Ovary (tissue), 9 donors: ENCODE results near the gene PHC2. TPM values are rescaled to one million over a fixed set of nuclear protein-coding genes. Genes with fewer than 3 reads are reported as not detected.

ENCODE experiments used
- DNase-seq, 5 donors: peaks; one replicate each; pipeline ENCODE4 v3.0.0-alpha.2; 2019 to 2020
- H3K27ac ChIP-seq, 2 donors: fragments of 200-600 bp; one replicate each; pipeline versions ENCODE4 v1.5.1 to v1.8.0; 2019 to 2022
- H3K27me3 ChIP-seq: fragments of 200-600 bp; one replicate; pipeline ENCODE4 v1.8.0; 2022
- H3K36me3 ChIP-seq: fragments of 200-600 bp; sonication (generic); one replicate; pipeline ENCODE4 v1.5.1; 2019
- H3K4me1 ChIP-seq: one replicate; pipeline ENCODE4 v1.8.1; 2013; ENCODE audit warnings: mild to moderate bottlenecking, moderate library complexity; ENCODE audit not compliant: insufficient read depth
- H3K4me3 ChIP-seq: fragments of 200-600 bp; sonication (generic); one replicate; pipeline ENCODE4 v1.5.1; 2017
- H3K9me3 ChIP-seq, 2 donors: fragments of 200-600 bp in 1 of 2; sonication (generic) in 1 of 2; one replicate each; pipeline versions ENCODE4 v1.5.1 to v1.8.1; 2013 to 2019; ENCODE audit warnings: mild to moderate bottlenecking in 1 of 2, moderate library complexity in 1 of 2
- EP300 ChIP-seq: sonication (generic); formaldehyde crosslinking; IDR thresholded peaks from one replicate; pipeline ENCODE4 v1.6.1; 2017; ENCODE audit warnings: antibody characterized with exemption
- POLR2A ChIP-seq: fragments of 450-650 bp; IDR thresholded peaks from one replicate; pipeline ENCODE4 v1.6.1; 2017; ENCODE audit warnings: antibody characterized with exemption, mild to moderate bottlenecking, moderate library complexity
- WGBS, 3 donors: extraction: QIAGEN DNeasy Blood & Tissue Kit in 1 of 3; methylation state at CpG; one replicate each; pipeline versions ENCODE4 v1.1.5 to v1.1.7; 2013 to 2017; 5-methylcytosine and 5-hydroxymethylcytosine counted together
- intact Hi-C, 4 donors: fragments of 100-400 bp; cut with DNase I; formaldehyde crosslinking; loops; one replicate each; pipeline versions ENCODE4 v1.11.0 to v1.15.1; 2022 to 2023
- polyA plus RNA-seq, 2 donors: library from polyadenylated mRNA; stranded (reverse); fragments of 200-250 nt in 1 of 2; fragments of 350-450 nt in 1 of 2; fragmentation: Illumina TruSeq in 1 of 2; extraction: RNeasy Lipid Tissue Mini Kit (QIAGEN cat#74804) in 1 of 2; gene quantifications; one replicate each; pipeline ENCODE4 v1.2.3, GENCODE V29; 2013 to 2014
- total RNA-seq, 7 donors: library from RNA; depleted of rRNA in 2 of 7; stranded (reverse); fragments of >200 nt in 2 of 7; fragmentation: NEBNext Ultra II Directional in 3 of 7; extraction: Animal tissue kit (Norgen Biotek cat#: 25700) in 3 of 7; gene quantifications; one replicate each; pipeline versions ENCODE4 v1.1.0 to v1.2.4, GENCODE V29; 2016 to 2023
- TF ChIP-seq, protein P1 (sequence below), 3 donors: fragments of 450-650 bp in 2 of 3; fragments of 200-600 bp in 1 of 3; IDR thresholded peaks; one replicate each; pipeline versions ENCODE4 v1.5.1 to v1.8.0; 2016 to 2022; ENCODE audit warnings: antibody characterized with exemption in 3 of 3, mild to moderate bottlenecking in 1 of 3
- donor health status: DM: no; HTN: no; CAD: no; lungs with moderate emphysema.
- donor health status: DM: no; HTN: no; CAD: no.
- donor health status: Bipolar disorder and iron deficiency.
- donor health status: DM: yes; HTN: yes; CAD: no.
- donor health status: DM: no; HTN: no; CAD: no.
- donor health status: DM: yes; HTN: yes; CAD: no.

The PHC2 gene
- total and polyA plus RNA-seq, 9 donors = 52.3 to 101 (median 85.5) TPM

DNA sequence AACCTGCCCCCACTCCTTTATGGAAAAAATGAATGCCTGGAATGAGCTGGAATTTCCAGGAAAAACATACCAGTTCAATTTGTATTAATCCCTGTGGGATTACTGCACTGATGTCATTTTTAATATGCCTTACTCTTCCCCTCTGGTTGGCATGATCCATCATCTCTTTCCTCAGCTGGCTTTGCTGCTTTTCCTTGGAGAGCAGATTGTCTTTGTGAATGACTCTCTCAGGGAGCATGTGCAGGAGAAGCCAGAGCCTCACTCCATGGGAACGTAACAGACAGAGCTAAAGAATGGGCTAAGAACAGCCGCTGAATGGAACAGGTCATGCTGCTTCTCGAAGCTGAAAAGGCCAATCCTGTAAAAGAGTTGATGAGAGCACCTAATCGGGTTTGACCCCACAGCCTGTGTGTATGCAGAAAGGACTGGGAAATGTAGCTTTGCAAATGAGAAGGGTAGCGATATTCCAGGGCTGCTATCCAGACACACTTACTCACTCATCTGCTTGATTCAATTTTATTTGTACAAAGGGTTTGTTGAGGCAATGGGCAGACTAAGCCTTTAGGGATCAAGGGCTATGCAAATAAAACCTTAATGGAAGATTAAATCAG, 20.7 kb downstream of the PHC2 start:
- no peaks in the 10 kb centered on the region for H3K27me3 ChIP-seq
- intact Hi-C loops = loop anchor here in 1 of 4 donors (5.0 kb wide), 1 partner anchor 1417 kb away; no protein-coding TSS in a partner anchor
- no peaks in the 10 kb centered on the region for H3K36me3 ChIP-seq
- no peak overlapping the region for H3K4me3 ChIP-seq
- 67 to 79% (median 72%) methylated on average over 5 of the region's 5 CpGs for WGBS, 3 donors
- TF ChIP-seq POLR2A (no peak), EP300 (no peak)
- TF ChIP-seq, protein P1, sequence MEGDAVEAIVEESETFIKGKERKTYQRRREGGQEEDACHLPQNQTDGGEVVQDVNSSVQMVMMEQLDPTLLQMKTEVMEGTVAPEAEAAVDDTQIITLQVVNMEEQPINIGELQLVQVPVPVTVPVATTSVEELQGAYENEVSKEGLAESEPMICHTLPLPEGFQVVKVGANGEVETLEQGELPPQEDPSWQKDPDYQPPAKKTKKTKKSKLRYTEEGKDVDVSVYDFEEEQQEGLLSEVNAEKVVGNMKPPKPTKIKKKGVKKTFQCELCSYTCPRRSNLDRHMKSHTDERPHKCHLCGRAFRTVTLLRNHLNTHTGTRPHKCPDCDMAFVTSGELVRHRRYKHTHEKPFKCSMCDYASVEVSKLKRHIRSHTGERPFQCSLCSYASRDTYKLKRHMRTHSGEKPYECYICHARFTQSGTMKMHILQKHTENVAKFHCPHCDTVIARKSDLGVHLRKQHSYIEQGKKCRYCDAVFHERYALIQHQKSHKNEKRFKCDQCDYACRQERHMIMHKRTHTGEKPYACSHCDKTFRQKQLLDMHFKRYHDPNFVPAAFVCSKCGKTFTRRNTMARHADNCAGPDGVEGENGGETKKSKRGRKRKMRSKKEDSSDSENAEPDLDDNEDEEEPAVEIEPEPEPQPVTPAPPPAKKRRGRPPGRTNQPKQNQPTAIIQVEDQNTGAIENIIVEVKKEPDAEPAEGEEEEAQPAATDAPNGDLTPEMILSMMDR (IDR thresholded peaks at IDR 0.05) = no peak
- H3K4me1 ChIP-seq = no peaks in the 10 kb centered on the region
- no peaks in the 10 kb centered on the region for H3K9me3 ChIP-seq
- DNase-seq = no peak
- no peak overlapping the region for H3K27ac ChIP-seq

DNA sequence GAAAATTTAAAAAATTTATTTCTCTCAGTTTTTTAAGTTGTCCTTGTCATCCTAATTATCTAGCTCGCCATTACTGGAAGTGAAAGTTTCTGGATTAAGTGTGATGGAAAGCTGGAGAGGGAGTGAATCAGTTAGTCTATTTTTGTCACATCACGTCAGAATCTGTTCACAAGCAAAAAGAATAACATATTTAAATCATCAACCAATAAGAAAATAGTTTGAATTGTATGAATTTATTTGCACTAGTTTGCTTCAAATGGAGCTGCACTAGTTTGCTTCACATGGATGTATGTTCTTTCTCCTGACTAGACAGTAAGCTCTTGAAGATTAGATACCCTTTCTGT, 22.8 kb downstream of the PHC2 start:
- H3K9me3 ChIP-seq = no peaks in the 10 kb centered on the region
- no peak for DNase-seq
- no peak overlapping the region for H3K4me3 ChIP-seq
- H3K27me3 ChIP-seq = no peaks in the 10 kb centered on the region
- no peak overlapping the region for H3K27ac ChIP-seq
- TF ChIP-seq EP300 = no peak
- TF ChIP-seq, protein P1 (IDR thresholded peaks at IDR 0.05) = no peak
- no peak for TF ChIP-seq POLR2A
- no peaks in the 10 kb centered on the region for H3K4me1 ChIP-seq
- 70 to 83% (median 77%) methylated on average over 2 of the region's 2 CpGs for WGBS, 3 donors
- intact Hi-C loops = no loop called here
- no peaks in the 10 kb centered on the region for H3K36me3 ChIP-seq

DNA sequence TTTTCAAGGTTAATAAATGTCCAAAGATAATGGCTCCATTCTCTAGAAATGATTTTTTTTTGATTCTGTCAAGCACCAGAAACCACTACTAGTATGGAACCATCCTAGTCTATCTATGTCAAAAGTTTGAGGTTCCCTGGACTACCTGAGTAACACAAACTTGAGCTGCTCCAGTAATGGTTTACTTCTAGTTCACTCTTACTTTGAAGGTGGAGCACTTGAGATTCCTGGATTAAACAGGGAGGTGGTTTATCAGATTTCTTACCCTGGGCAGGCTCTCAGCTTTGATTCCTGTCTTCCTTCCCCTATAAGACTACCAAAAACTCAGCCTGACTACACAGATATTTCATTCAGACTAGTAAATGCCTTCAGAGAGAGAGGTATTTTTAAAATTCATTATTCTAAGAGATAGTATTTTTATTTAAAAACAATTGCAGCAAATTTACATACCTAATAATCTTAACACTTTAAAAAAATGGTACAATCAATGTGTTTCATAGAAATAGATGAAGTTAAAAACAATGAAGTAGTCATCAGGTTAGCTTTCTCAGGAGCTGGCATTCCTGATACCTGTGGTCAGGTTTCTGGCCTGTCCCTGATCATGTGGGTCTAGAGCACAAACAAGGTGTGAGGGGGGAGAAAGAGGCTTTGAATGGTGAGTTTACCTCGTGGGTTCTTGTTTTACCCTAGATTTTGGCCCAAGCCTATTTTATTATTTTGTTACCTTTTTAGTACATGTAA, 23.4 kb downstream of the PHC2 start:
- DNase-seq = no peak
- Histone ChIP-seq H3K27me3 (no peaks in the 10 kb centered on the region), H3K4me1 (no peaks in the 10 kb centered on the region), H3K36me3 (no peaks in the 10 kb centered on the region), H3K27ac (no peak overlapping the region), H3K9me3 (no peaks in the 10 kb centered on the region), H3K4me3 (no peak overlapping the region)
- 81 to 92% (median 91%) methylated on average over 1 of the region's 1 CpG for WGBS, 3 donors
- intact Hi-C loops = no loop called here
- TF ChIP-seq POLR2A (no peak), EP300 (no peak)
- TF ChIP-seq, protein P1 (IDR thresholded peaks at IDR 0.05) = no peak

DNA sequence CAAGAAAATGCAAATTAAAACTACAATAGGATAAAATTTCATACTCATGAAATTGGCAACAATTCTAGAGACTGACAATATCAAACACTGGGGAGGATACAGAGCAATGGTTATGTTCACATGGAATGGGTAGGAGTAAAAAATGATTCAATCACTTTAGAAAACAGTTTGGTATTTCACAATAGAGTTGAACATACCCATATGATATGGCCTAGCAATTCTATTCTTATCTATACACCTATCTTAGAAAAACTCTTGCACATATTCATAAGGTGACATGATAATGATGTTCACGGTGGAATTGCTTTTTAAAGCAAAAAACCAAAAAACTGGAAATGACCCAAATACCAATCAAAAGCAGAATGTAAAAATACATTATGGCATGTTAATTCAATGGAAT, 28.7 kb downstream of the PHC2 start:
- TF ChIP-seq, protein P1 (IDR thresholded peaks at IDR 0.05) = no peak
- no peak for TF ChIP-seq EP300
- no peak for TF ChIP-seq POLR2A
- H3K27me3 ChIP-seq = no peaks in the 10 kb centered on the region
- WGBS, 3 donors = 91 to 94% (median 93%) methylated on average over 1 of the region's 1 CpG

More for the DNA sequence above, 28.7 kb downstream of the PHC2 start:
- H3K4me1 ChIP-seq = peaks cover 4% of the 10 kb centered on the region
- no peak for DNase-seq
- intact Hi-C loops = no loop called here
- no peaks in the 10 kb centered on the region for H3K9me3 ChIP-seq
- H3K27ac ChIP-seq = no peak overlapping the region
- no peak overlapping the region for H3K4me3 ChIP-seq
- H3K36me3 ChIP-seq = no peaks in the 10 kb centered on the region
